Neural progenitor cell (in vitro differentiated cells): ENCODE measurements around the gene KCNJ9. TPM values are rescaled to one million over a fixed set of nuclear protein-coding genes. Genes with fewer than 3 reads are reported as not detected.
A peak's percentile ranks its signal among the peaks of the same experiment; 100 is the strongest.

Source experiments
- DNase-seq: peaks from one replicate; pipeline ENCODE4 v3.0.0-alpha.2; 2016; ENCODE audit warnings: low spot score
- H2AFZ ChIP-seq: fragments of 200-600 bp; sonication (generic); replicated peaks from 2 replicates; pipeline ENCODE4 v1.6.1; 2016; ENCODE audit warnings: antibody characterized with exemption
- H3F3A ChIP-seq: fragments of 200-600 bp; sonication (generic); 2 replicates; pipeline ENCODE4 v1.6.1; 2016; ENCODE audit warnings: antibody characterized with exemption, low read depth
- H3K27ac ChIP-seq: fragments of 200-600 bp; sonication (generic); 2 replicates; pipeline ENCODE4 v1.5.1; 2016; ENCODE audit warnings: mild to moderate bottlenecking
- H3K27me3 ChIP-seq: fragments of 200-600 bp; sonication (generic); 2 replicates; pipeline ENCODE4 v1.6.1; 2016; ENCODE audit warnings: mild to moderate bottlenecking, moderate library complexity
- H3K36me3 ChIP-seq: fragments of 200-600 bp; sonication (generic); 2 replicates; pipeline ENCODE4 v1.5.1; 2016
- H3K4me1 ChIP-seq: fragments of 200-600 bp; sonication (generic); 2 replicates; pipeline ENCODE4 v1.6.1; 2016; ENCODE audit warnings: mixed run types
- H3K4me2 ChIP-seq: fragments of 200-600 bp; sonication (generic); 2 replicates; pipeline ENCODE4 v1.6.1; 2016
- H3K4me3 ChIP-seq: fragments of 200-600 bp; sonication (generic); 2 replicates; pipeline ENCODE4 v1.5.1; 2016
- H3K79me2 ChIP-seq: fragments of 200-600 bp; sonication (generic); 2 replicates; pipeline ENCODE4 v1.6.1; 2016; ENCODE audit warnings: low read depth
- H3K9ac ChIP-seq: fragments of 200-600 bp; sonication (generic); 2 replicates; pipeline ENCODE4 v1.6.1; 2016
- H3K9me3 ChIP-seq: fragments of 200-600 bp; sonication (generic); 2 replicates; pipeline ENCODE4 v1.5.1; 2016; ENCODE audit warnings: low read depth
- H4K20me1 ChIP-seq: fragments of 200-600 bp; sonication (generic); 2 replicates; pipeline ENCODE4 v1.6.1; 2016; ENCODE audit warnings: low read depth
- H3K27ac Mint-ChIP-seq: 3 replicates; pipeline ENCODE4 v1.8.0; 2021; ENCODE audit warnings: mixed read lengths
- H3K27me3 Mint-ChIP-seq: 2 replicates; pipeline ENCODE4 v1.8.0; 2022; ENCODE audit warnings: low read depth, mild to moderate bottlenecking, inconsistent platforms, moderate library complexity, mixed read lengths; ENCODE audit not compliant: insufficient read depth
- H3K36me3 Mint-ChIP-seq: 3 replicates; pipeline ENCODE4 v1.8.0; 2021; ENCODE audit warnings: mixed read lengths
- H3K4me1 Mint-ChIP-seq: 3 replicates; pipeline ENCODE4 v1.8.0; 2021; ENCODE audit warnings: mixed read lengths
- H3K4me3 Mint-ChIP-seq: 3 replicates; pipeline ENCODE4 v1.8.0; 2021; ENCODE audit warnings: mild to moderate bottlenecking, moderate library complexity, mixed read lengths
- H3K9me3 Mint-ChIP-seq: 3 replicates; pipeline ENCODE4 v1.8.0; 2020; ENCODE audit warnings: mixed read lengths
- CTCF ChIP-seq: fragments of 200-600 bp; sonication (generic); IDR thresholded peaks from 2 replicates; pipeline ENCODE4 v1.5.1; 2017; ENCODE audit warnings: antibody characterized with exemption, mild to moderate bottlenecking
- EZH2 ChIP-seq: fragments of 200-600 bp; sonication (generic); IDR thresholded peaks from 2 replicates; pipeline ENCODE4 v1.6.1; 2017; ENCODE audit warnings: antibody characterized with exemption, mild to moderate bottlenecking, moderate library complexity
- EZH2phosphoT487 ChIP-seq: fragments of 200-600 bp; sonication (generic); IDR thresholded peaks from 2 replicates; pipeline ENCODE4 v1.6.1; 2017; ENCODE audit warnings: antibody characterized with exemption
- total RNA-seq: library from RNA; depleted of rRNA; stranded (reverse); fragments of >200 nt; gene quantifications from 2 replicates; pipeline ENCODE4 v1.2.3, GENCODE V29; 2015; ENCODE audit warnings: low replicate concordance

The KCNJ9 gene
- total RNA-seq, 1 donor from 2014 or later, result 0.09 TPM

GRCh38 chr1:160136121-160136925 lies 55.0 kb downstream of the KCNJ9 start:
- peaks cover 7% of the 10 kb centered on the region for H3K27me3 Mint-ChIP-seq
- peaks cover 9% of the 10 kb centered on the region for H3K4me1 Mint-ChIP-seq
- no peak overlapping the region for H3K4me3 ChIP-seq
- no peak overlapping the region for H3K9ac ChIP-seq
- no peaks in the 10 kb centered on the region for H3K4me1 ChIP-seq
- H3K27ac ChIP-seq, result no peak overlapping the region
- no peak overlapping the region for H3K4me3 Mint-ChIP-seq
- peaks cover 69% of the 10 kb centered on the region for H3K36me3 Mint-ChIP-seq
- DNase-seq, result no peak
- no peaks in the 10 kb centered on the region for H3K27me3 ChIP-seq
- no peaks in the 10 kb centered on the region for H3K9me3 ChIP-seq
- peaks cover 2% of the 10 kb centered on the region for H3K9me3 Mint-ChIP-seq
- H3K27ac Mint-ChIP-seq, result peak overlapping the region; percentile 29
- H3K79me2 ChIP-seq, result no peaks in the 10 kb centered on the region
- TF ChIP-seq CTCF, result no peak
- TF ChIP-seq EZH2, result no peak
- TF ChIP-seq EZH2phosphoT487, result no peak
- peaks cover 8% of the 10 kb centered on the region for H3F3A ChIP-seq
- H3K36me3 ChIP-seq, result no peaks in the 10 kb centered on the region
- H4K20me1 ChIP-seq, result no peaks in the 10 kb centered on the region
- no peak overlapping the region for H2AFZ ChIP-seq
- H3K4me2 ChIP-seq, result no peak overlapping the region

GRCh38 chr1:160136926-160137200 lies 55.5 kb downstream of the KCNJ9 start:
- Histone ChIP-seq H2AFZ (no peak overlapping the region), H3K4me3 (no peak overlapping the region), H4K20me1 (no peaks in the 10 kb centered on the region), H3K4me1 (no peaks in the 10 kb centered on the region), H3K27ac (no peak overlapping the region), H3K9ac (no peak overlapping the region), H3K4me2 (no peak overlapping the region), H3K27me3 (no peaks in the 10 kb centered on the region), H3K79me2 (no peaks in the 10 kb centered on the region), H3K9me3 (no peaks in the 10 kb centered on the region), H3K36me3 (no peaks in the 10 kb centered on the region), H3F3A (peaks cover 8% of the 10 kb centered on the region)
- Mint-ChIP-seq H3K27ac (peak overlapping the region; percentile 29), H3K4me3 (no peak overlapping the region), H3K27me3 (peaks cover 7% of the 10 kb centered on the region), H3K36me3 (peaks cover 73% of the 10 kb centered on the region), H3K9me3 (peaks cover 2% of the 10 kb centered on the region), H3K4me1 (peaks cover 7% of the 10 kb centered on the region)
- TF ChIP-seq EZH2phosphoT487, result no peak
- no peak for TF ChIP-seq CTCF
- no peak for TF ChIP-seq EZH2
- DNase-seq, result no peak

GRCh38 chr1:160137216-160137862 lies 56.0 kb downstream of the KCNJ9 start:
- H2AFZ ChIP-seq, result no peak overlapping the region
- TF ChIP-seq CTCF (no peak), EZH2 (no peak), EZH2phosphoT487 (no peak)
- Mint-ChIP-seq H3K36me3 (peaks cover 73% of the 10 kb centered on the region), H3K27ac (no peak overlapping the region), H3K9me3 (peaks cover 2% of the 10 kb centered on the region), H3K4me1 (peaks cover 5% of the 10 kb centered on the region), H3K4me3 (no peak overlapping the region), H3K27me3 (peaks cover 7% of the 10 kb centered on the region)
- H3K36me3 ChIP-seq, result no peaks in the 10 kb centered on the region
- no peak overlapping the region for H3K4me3 ChIP-seq
- no peak overlapping the region for H3K4me2 ChIP-seq
- no peak for DNase-seq
- no peaks in the 10 kb centered on the region for H3K4me1 ChIP-seq
- H3K9me3 ChIP-seq, result no peaks in the 10 kb centered on the region
- H3K27me3 ChIP-seq, result no peaks in the 10 kb centered on the region
- H3F3A ChIP-seq, result peaks cover 8% of the 10 kb centered on the region
- H3K79me2 ChIP-seq, result no peaks in the 10 kb centered on the region
- no peak overlapping the region for H3K27ac ChIP-seq
- H4K20me1 ChIP-seq, result no peaks in the 10 kb centered on the region
- no peak overlapping the region for H3K9ac ChIP-seq
